A549 (cell line): ENCODE measurements around the gene ADCY7.

Source experiments
- CHD2 ChIP-seq: fragments of 150-350 bp; IDR thresholded peaks from 2 replicates; pipeline ENCODE4 v1.6.1; 2014; ENCODE audit warnings: low read length; ENCODE audit not compliant: partially characterized antibody
- FOSL2 ChIP-seq, 2 experiments: fragments of 450-650 bp in 1 of 2; fragments of >200 bp in 1 of 2; sonication (Bioruptor Twin) in 1 of 2; formaldehyde crosslinking; IDR thresholded peaks; 2 replicates each; pipeline versions ENCODE4 v1.5.0 to v1.6.1; 2016 to 2020; ENCODE audit warnings: mild to moderate bottlenecking in 1 of 2, moderate library complexity in 1 of 2
- KDM1A ChIP-seq: fragments of 200-600 bp; sonication (generic); IDR thresholded peaks from 2 replicates; pipeline ENCODE4 v1.6.1; 2016; ENCODE audit warnings: low read depth, mild to moderate bottlenecking
- MYC ChIP-seq: IDR thresholded peaks from 2 replicates; pipeline ENCODE4 v1.6.1; 2012; ENCODE audit warnings: mild to moderate bottlenecking, inconsistent platforms, low read length, improper control_type of control experiment, borderline replicate concordance
- POLR2A ChIP-seq: IDR thresholded peaks from 2 replicates; pipeline ENCODE4 v1.6.1; 2012; ENCODE audit warnings: mild to moderate bottlenecking, low read length
- RAD21 ChIP-seq, 2 experiments: fragments of >200 bp in 1 of 2; sonication (Bioruptor Twin) in 1 of 2; formaldehyde crosslinking in 1 of 2; IDR thresholded peaks in 1 of 2; conservative IDR thresholded peaks in 1 of 2; 2 replicates in 1 of 2; 3 replicates in 1 of 2; pipeline ENCODE4 v1.6.1; 2012 to 2018; ENCODE audit warnings: inconsistent platforms in 1 of 2
- SMC3 ChIP-seq: fragments of >200 bp; sonication (Bioruptor Twin); formaldehyde crosslinking; IDR thresholded peaks from 3 replicates; pipeline ENCODE4 v1.6.1; 2018; ENCODE audit warnings: inconsistent platforms
- TF ChIP-seq, protein P1 (sequence below): fragments of >200 bp; sonication (Bioruptor Twin); formaldehyde crosslinking; IDR thresholded peaks from 3 replicates; pipeline ENCODE4 v1.5.1; 2016
- TF ChIP-seq, protein P2 (sequence below): IDR thresholded peaks from 2 replicates; pipeline ENCODE4 v1.6.1; 2012

DNA sequence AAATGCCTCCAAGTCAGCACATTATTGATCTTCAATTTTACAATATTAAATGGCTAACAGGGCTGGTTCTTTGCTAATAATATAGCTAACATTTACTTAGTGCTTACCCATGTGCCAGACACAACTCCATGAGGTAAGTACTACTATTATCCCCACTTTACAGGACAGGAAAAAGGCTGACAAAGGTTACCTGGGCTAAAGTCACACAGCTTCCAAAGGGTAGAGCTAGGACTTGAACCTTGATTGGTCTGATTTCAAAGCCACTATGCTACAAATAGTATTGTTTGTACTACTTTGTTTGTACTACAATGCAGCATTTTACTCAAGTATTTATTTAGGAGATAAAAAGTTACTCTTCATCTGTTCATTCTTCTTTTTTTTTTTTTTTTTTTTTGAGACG is 70.5 kb downstream of the ADCY7 start:
- TF ChIP-seq, protein P1, sequence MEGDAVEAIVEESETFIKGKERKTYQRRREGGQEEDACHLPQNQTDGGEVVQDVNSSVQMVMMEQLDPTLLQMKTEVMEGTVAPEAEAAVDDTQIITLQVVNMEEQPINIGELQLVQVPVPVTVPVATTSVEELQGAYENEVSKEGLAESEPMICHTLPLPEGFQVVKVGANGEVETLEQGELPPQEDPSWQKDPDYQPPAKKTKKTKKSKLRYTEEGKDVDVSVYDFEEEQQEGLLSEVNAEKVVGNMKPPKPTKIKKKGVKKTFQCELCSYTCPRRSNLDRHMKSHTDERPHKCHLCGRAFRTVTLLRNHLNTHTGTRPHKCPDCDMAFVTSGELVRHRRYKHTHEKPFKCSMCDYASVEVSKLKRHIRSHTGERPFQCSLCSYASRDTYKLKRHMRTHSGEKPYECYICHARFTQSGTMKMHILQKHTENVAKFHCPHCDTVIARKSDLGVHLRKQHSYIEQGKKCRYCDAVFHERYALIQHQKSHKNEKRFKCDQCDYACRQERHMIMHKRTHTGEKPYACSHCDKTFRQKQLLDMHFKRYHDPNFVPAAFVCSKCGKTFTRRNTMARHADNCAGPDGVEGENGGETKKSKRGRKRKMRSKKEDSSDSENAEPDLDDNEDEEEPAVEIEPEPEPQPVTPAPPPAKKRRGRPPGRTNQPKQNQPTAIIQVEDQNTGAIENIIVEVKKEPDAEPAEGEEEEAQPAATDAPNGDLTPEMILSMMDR = no peak
- TF ChIP-seq POLR2A = no peak
- no peak for TF ChIP-seq KDM1A
- no peak for TF ChIP-seq CHD2
- TF ChIP-seq SMC3 = no peak
- TF ChIP-seq MYC = no peak
- TF ChIP-seq, protein P2, sequence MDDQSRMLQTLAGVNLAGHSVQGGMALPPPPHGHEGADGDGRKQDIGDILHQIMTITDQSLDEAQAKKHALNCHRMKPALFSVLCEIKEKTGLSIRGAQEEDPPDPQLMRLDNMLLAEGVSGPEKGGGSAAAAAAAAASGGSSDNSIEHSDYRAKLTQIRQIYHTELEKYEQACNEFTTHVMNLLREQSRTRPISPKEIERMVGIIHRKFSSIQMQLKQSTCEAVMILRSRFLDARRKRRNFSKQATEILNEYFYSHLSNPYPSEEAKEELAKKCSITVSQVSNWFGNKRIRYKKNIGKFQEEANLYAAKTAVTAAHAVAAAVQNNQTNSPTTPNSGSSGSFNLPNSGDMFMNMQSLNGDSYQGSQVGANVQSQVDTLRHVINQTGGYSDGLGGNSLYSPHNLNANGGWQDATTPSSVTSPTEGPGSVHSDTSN = no peak
- no peak for TF ChIP-seq RAD21 (conservative IDR thresholded peaks at IDR 0.05 in 1 of 2, IDR thresholded peaks at IDR 0.05 in 1 of 2)
- no peak for TF ChIP-seq FOSL2 (IDR thresholded peaks at IDR 0.05)
- TF ChIP-seq FOSL2 (CRISPR knock-in tag; IDR thresholded peaks at IDR 0.05) = no peak
